D341Med (cell line): ENCODE data around the gene CELA3B.
"Not testable (repeated sequence)": the region's sequence is repeated elsewhere in the genome, so short reads cannot be mapped to it uniquely, and the experiment has no call there.

ENCODE experiments used
- DNase-seq: peaks from one replicate; pipeline ENCODE4 v3.0.0; 2012; ENCODE audit warnings: low spot score

Gene CELA3B

GRCh38 chr1:21975296-21975695, 1.5 kb upstream of the CELA3B start:
- not testable (repeated sequence) for DNase-seq

GRCh38 chr1:21978209-21978608, 1.4 kb downstream of the CELA3B start:
- DNase-seq: not testable (repeated sequence)

- not testable (repeated sequence) for DNase-seq
Measured at GRCh38 chr1:21980515-21981220, 3.8 kb downstream of the CELA3B start.

- not testable (repeated sequence) for DNase-seq
Measured at GRCh38 chr1:21981253-21981652, 4.4 kb downstream of the CELA3B start.

GRCh38 chr1:21982122-21982521, 5.3 kb downstream of the CELA3B start:
- not testable (repeated sequence) for DNase-seq

- DNase-seq: not testable (repeated sequence)
Measured at GRCh38 chr1:21983539-21983938, 6.7 kb downstream of the CELA3B start.

- DNase-seq: not testable (repeated sequence)
Measured at GRCh38 chr1:21985893-21986292, 9.1 kb downstream of the CELA3B start.

GRCh38 chr1:21986386-21986785, 9.6 kb downstream of the CELA3B start:
- DNase-seq: not testable (repeated sequence)

- DNase-seq: not testable (repeated sequence)
Measured at GRCh38 chr1:21989672-21990393, 13.0 kb downstream of the CELA3B start.

- DNase-seq: not testable (repeated sequence)
Measured at GRCh38 chr1:21992186-21992585, 15.4 kb downstream of the CELA3B start.

- DNase-seq: not testable (repeated sequence)
Measured at GRCh38 chr1:21994716-21995115, 17.9 kb downstream of the CELA3B start.

GRCh38 chr1:21996663-21996970, 19.8 kb downstream of the CELA3B start:
- not testable (repeated sequence) for DNase-seq

GRCh38 chr1:21997891-21998623, 21.2 kb downstream of the CELA3B start:
- not testable (repeated sequence) for DNase-seq

GRCh38 chr1:21998624-21999294, 21.9 kb downstream of the CELA3B start:
- DNase-seq: not testable (repeated sequence)

GRCh38 chr1:21999645-22000044, 22.8 kb downstream of the CELA3B start:
- DNase-seq: not testable (repeated sequence)

GRCh38 chr1:22001409-22001808, 24.6 kb downstream of the CELA3B start, which contains the start of gene CELA3A:
Gene CELA3A (plus strand): TSS chr1:22001657. CDS start chr1:22001675, 18 bp downstream.
- DNase-seq: no peak

- not testable (repeated sequence) for DNase-seq
Measured at GRCh38 chr1:22002461-22002860, 25.6 kb downstream of the CELA3B start.

- not testable (repeated sequence) for DNase-seq
Measured at GRCh38 chr1:22002875-22003274, 26.1 kb downstream of the CELA3B start.

- DNase-seq: not testable (repeated sequence)
Measured at GRCh38 chr1:22003959-22004358, 27.1 kb downstream of the CELA3B start.

GRCh38 chr1:22005261-22006149, 28.7 kb downstream of the CELA3B start:
- DNase-seq: not testable (repeated sequence)

- not testable (repeated sequence) for DNase-seq
Measured at GRCh38 chr1:22006736-22007135, 29.9 kb downstream of the CELA3B start.
